Ishikawa (cell line): ENCODE measurements around the gene CD9.

Experiments
- CEBPB ChIP-seq: IDR thresholded peaks from 2 replicates; pipeline ENCODE4 v1.6.1; 2012
- EGR1 ChIP-seq: IDR thresholded peaks from 2 replicates; pipeline ENCODE4 v1.6.1; 2012
- EP300 ChIP-seq: IDR thresholded peaks from 2 replicates; pipeline ENCODE4 v1.6.1; 2012; ENCODE audit warnings: borderline replicate concordance
- MAX ChIP-seq: IDR thresholded peaks from 2 replicates; pipeline ENCODE4 v1.6.1; 2012
- NFIC ChIP-seq: IDR thresholded peaks from 2 replicates; pipeline ENCODE4 v1.6.1; 2012
- RAD21 ChIP-seq: IDR thresholded peaks from 2 replicates; pipeline ENCODE4 v1.6.1; 2012; ENCODE audit warnings: low read depth
- TAF1 ChIP-seq: IDR thresholded peaks from 2 replicates; pipeline ENCODE4 v1.6.1; 2012; ENCODE audit warnings: low read depth, mild to moderate bottlenecking
- TCF12 ChIP-seq: IDR thresholded peaks from 2 replicates; pipeline ENCODE4 v1.6.1; 2012; ENCODE audit warnings: low read depth
- TEAD4 ChIP-seq: IDR thresholded peaks from 2 replicates; pipeline ENCODE4 v1.6.1; 2012
- YY1 ChIP-seq: IDR thresholded peaks from 2 replicates; pipeline ENCODE4 v1.6.1; 2012; ENCODE audit warnings: low read depth
- ZBTB7A ChIP-seq: IDR thresholded peaks from 2 replicates; pipeline ENCODE4 v1.6.1; 2012; ENCODE audit warnings: low read depth
- TF ChIP-seq, protein P1 (sequence below): IDR thresholded peaks from 2 replicates; pipeline ENCODE4 v1.6.1; 2012; ENCODE audit warnings: low read depth, mild to moderate bottlenecking
- TF ChIP-seq, protein P2 (sequence below): IDR thresholded peaks from 2 replicates; pipeline ENCODE4 v1.6.1; 2012

DNA sequence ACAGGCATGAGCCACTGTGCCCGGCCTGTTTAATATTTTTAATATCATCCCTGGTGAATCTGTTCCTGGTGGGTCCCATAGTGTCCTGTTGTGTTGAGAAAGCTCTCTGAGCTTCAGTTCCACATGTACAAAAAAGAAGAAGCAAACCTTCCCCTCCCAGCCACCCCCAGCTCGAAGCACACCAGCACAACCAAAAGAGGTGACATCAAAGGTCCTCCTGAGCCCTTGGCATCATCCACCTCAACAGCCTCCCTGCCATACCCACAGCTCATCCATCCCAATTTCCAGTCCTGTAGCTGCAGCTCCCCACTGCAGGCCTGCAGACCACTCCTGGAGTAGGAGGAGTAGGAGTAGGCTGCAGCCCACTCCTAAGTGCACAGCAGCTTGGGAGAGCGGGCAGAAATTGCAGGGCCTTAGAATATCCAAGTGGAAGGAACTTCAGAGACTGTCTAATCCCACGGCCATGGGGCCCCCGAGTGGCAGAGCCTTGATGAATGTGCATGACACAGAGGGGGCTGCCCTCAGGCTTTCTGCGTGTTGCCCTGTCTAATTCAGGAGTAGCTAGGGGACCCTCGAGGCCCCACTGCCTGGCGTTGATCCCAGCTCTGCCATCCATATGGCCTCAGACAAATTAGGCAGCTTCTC, 36.7 kb upstream of the CD9 start:
- TF ChIP-seq RAD21: no peak
- TF ChIP-seq, protein P1, sequence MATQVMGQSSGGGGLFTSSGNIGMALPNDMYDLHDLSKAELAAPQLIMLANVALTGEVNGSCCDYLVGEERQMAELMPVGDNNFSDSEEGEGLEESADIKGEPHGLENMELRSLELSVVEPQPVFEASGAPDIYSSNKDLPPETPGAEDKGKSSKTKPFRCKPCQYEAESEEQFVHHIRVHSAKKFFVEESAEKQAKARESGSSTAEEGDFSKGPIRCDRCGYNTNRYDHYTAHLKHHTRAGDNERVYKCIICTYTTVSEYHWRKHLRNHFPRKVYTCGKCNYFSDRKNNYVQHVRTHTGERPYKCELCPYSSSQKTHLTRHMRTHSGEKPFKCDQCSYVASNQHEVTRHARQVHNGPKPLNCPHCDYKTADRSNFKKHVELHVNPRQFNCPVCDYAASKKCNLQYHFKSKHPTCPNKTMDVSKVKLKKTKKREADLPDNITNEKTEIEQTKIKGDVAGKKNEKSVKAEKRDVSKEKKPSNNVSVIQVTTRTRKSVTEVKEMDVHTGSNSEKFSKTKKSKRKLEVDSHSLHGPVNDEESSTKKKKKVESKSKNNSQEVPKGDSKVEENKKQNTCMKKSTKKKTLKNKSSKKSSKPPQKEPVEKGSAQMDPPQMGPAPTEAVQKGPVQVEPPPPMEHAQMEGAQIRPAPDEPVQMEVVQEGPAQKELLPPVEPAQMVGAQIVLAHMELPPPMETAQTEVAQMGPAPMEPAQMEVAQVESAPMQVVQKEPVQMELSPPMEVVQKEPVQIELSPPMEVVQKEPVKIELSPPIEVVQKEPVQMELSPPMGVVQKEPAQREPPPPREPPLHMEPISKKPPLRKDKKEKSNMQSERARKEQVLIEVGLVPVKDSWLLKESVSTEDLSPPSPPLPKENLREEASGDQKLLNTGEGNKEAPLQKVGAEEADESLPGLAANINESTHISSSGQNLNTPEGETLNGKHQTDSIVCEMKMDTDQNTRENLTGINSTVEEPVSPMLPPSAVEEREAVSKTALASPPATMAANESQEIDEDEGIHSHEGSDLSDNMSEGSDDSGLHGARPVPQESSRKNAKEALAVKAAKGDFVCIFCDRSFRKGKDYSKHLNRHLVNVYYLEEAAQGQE: no peak
- TF ChIP-seq MAX: no peak
- TF ChIP-seq TCF12: no peak
- TF ChIP-seq TEAD4: no peak
- no peak for TF ChIP-seq CEBPB
- TF ChIP-seq EP300: no peak
- no peak for TF ChIP-seq YY1
- TF ChIP-seq TAF1: no peak
- no peak for TF ChIP-seq NFIC
- TF ChIP-seq ZBTB7A: no peak
- TF ChIP-seq, protein P2, sequence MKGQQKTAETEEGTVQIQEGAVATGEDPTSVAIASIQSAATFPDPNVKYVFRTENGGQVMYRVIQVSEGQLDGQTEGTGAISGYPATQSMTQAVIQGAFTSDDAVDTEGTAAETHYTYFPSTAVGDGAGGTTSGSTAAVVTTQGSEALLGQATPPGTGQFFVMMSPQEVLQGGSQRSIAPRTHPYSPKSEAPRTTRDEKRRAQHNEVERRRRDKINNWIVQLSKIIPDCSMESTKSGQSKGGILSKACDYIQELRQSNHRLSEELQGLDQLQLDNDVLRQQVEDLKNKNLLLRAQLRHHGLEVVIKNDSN: no peak
- no peak for TF ChIP-seq EGR1
